ENCODE results near the gene TCEA3.

DNA sequence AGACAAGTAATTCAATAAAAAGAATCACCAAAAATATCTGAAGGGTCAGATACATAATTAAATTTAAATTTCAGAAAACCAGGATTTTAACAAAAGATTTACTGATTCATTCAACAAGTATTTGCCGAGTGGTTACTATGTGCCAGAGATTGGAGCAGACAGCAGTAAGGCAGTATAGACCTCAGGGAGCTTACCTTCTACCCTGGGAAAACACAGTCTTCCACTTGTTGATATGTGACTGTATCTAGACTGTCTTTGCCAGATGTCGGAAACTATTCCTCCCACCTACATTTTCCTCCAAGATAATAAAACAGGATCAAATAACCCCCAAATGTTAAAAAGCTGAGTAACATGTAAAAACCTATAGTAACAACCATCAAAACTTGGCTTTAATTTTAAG, 86.7 kb downstream of the TCEA3 start:
- TF ChIP-seq, protein P1, sequence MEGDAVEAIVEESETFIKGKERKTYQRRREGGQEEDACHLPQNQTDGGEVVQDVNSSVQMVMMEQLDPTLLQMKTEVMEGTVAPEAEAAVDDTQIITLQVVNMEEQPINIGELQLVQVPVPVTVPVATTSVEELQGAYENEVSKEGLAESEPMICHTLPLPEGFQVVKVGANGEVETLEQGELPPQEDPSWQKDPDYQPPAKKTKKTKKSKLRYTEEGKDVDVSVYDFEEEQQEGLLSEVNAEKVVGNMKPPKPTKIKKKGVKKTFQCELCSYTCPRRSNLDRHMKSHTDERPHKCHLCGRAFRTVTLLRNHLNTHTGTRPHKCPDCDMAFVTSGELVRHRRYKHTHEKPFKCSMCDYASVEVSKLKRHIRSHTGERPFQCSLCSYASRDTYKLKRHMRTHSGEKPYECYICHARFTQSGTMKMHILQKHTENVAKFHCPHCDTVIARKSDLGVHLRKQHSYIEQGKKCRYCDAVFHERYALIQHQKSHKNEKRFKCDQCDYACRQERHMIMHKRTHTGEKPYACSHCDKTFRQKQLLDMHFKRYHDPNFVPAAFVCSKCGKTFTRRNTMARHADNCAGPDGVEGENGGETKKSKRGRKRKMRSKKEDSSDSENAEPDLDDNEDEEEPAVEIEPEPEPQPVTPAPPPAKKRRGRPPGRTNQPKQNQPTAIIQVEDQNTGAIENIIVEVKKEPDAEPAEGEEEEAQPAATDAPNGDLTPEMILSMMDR (IDR thresholded peaks at IDR 0.05; ENCODE audit: low read depth, low read length, poor library complexity, severe bottlenecking): no peak
- TF ChIP-seq EZH2phosphoT487 (IDR thresholded peaks at IDR 0.05; ENCODE audit: borderline replicate concordance, low read length): no peak

All from DOHH2 (cell line).